Fibroblast of skin of left quadriceps (primary cell): ENCODE data around the gene TMEM204.

Source experiments
- DNase-seq, 2 experiments: peaks; one replicate each; pipeline ENCODE4 v3.0.0-alpha.2; 2013; ENCODE audit warnings: low read depth in 2 of 2

Gene TMEM204

DNA sequence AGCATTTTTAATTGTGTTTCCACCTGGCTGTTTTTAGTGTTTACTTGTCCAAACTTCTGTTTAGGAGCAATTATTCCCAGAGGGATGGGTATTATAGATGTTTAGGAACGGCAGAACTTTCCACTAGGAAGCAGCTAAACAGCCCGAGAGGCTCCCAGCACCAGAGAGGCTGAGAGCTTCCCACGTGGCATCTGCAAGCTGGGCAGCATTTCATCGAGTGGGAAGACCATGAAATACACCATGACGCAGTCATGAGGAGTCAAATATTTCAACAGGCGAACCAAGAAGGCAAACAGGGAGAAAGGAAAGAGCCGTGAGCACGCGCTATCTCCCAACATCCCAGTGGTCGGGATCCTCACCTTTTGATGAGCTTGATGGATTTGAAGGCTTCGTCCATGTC, 24.1 kb downstream of the TMEM204 start:
- DNase-seq: no peak

DNA sequence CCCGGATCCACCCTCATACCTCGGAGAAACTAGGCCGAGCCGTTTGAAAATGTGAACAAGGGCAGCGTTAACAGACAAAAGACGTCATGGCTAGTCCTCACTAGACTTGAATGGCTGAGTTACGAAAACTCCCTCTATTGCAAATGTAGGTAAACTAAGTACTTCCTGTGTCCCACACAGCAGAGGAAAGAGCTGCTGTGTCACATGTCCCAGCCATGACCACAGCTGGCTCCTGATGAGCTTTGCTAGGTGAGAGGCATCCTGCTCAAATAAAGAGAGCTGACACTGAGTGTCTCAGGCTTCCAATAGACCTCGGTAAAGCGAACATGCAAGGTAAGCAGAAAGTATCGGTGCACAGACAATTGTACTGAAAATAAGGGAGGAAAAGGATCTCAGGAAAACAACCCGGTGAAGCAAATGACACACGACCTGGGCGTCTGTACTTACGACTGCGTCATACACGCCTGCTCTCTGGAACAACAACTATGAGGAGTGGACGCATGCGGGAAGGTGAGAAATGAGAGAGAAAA, 26.0 kb downstream of the TMEM204 start:
- no peak for DNase-seq

DNA sequence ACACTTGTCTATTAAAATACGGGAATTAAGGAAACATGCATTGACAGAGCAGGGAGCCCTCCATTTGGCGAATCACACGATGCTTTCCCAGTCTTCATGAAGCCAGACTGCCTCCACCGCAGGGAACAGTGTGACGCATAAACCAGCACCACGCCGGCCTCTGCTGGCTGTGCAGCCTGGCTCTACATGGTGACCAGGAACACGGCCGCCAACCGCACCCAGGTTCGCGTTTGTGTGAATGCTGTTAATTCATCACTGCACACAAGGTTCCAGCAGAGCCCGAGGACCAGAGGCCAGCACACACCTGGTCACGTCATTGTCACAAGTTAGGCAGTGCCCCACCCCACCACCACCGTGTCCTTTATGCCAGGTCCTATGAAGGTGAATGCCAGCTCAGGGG, 26.7 kb downstream of the TMEM204 start:
- DNase-seq: no peak

GRCh38 chr16:1560866-1561265, 27.4 kb downstream of the TMEM204 start:
- DNase-seq: no peak

DNA sequence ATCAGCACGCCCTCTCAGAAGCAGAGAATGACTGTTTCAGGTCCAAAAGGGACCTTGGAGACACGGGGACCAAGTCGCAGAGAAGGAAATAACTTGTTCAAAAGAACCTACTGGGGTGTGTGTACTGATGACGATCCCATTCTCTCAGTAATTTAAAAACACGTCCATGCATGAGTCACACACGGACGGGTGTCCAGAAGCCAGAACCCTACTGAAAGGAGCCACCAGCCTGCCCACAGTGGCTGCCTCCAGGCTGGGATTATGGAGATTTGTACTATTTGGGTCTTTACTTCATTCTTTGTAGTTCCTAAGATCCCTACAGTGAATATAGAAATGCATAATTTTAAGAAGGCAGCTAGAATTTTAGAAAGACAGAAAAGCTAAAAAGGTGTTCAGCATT, 27.8 kb downstream of the TMEM204 start:
- DNase-seq: no peak

DNA sequence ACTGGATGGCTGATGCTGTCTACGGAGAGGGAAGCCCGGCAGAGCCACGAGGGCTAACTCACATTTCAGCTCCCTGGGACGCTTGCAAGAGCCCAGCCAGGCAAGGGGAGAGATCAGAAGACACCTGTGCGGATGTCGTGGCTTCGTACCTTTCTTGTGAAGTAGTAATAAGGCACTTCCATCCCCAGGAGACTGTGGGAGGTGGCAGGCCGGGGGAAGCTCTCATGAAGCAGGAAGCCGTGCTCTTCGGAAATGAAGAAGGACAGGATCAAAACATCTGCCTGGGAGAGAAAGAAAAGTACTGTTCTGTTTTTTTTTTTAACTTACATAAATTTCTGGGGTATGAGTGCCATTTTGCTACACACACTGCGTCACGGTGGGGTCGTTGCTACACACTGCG, 28.4 kb downstream of the TMEM204 start:
- DNase-seq: no peak

DNA sequence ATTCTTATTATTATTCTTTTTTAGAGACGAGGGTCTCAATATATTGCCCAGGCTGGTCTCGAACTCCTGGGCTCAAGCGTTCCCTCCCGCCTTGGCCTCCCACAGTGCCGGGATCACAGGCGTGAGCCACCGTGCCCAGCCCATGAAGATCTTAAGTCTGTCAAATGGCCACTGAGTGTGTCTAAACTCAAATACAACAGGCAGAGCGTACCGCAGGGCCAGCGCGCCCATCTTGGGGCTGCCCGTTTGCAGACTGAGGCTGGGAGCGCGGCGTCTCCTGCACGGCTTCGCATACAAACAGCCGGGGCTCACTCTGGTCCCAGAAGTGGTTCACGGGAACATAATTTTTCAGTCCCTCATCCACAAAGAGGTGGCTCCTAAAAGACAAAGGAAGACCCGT, 30.3 kb downstream of the TMEM204 start:
- no peak for DNase-seq

DNA sequence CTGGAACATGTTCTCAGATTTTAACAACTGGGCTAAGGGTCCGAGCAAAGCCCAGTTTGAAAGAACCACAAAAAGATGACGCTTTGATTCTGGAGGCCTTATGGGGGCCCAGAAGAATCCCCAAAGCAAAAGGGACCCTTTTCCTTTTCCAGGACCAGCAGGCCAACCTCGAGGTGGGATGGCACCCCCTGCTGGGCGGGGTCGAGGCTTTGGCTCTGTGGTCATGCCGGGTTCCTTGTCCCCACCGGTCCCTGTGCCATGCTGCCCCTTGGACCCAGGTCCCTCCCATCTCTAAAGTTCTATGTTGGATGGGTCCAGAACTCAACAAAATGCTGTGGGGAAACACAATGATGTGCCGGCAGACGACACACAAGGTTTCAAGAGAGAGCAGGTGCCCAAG, 30.9 kb downstream of the TMEM204 start:
- DNase-seq: no peak

- DNase-seq: no peak
Measured at GRCh38 chr16:1565083-1565805, 31.8 kb downstream of the TMEM204 start.

DNA sequence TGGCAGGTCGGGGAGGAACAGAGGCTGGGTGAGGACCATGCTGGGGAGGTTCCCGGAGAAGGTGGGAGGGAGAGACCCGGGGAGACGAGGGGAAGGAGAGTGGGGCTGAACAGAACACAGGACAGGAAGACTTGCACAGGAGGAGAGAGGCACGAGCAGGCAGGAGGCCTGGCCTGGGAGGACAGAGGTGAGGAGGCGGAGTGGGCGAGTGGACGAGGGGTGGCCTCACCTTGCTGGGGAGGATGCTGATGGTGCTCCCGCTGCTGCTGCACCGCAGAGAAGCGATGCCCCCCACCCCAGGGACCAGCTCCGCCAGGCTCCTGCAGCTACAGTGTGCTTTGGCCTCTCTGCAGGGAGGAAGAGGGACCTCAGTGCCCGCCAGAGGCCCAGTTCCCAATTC, 34.5 kb downstream of the TMEM204 start:
- DNase-seq: no peak

- DNase-seq: no peak
Measured at GRCh38 chr16:1571012-1571671, 37.7 kb downstream of the TMEM204 start.

DNA sequence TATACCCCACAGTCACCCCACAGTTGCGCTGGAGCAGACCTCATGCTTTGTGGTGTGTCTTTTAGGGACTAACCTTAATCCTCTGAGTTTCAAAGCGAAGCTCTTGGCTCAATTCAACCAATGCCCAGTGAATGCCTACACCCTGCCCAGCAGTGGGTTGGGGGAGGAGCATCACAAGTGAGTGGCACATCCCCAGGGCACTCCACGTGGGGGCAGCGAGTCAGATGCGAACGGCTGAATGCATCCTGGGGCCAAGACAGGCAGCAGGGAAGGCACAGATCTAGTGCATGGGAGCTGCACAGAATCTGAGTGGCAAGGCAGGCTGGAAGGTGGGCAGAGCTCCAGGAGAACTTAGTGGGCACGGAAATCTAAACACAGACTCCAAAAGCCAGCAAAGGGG, 39.2 kb downstream of the TMEM204 start:
- no peak for DNase-seq

- no peak for DNase-seq
Measured at GRCh38 chr16:1573301-1573700, 39.8 kb downstream of the TMEM204 start.

- no peak for DNase-seq
Measured at GRCh38 chr16:1575578-1575977, 42.1 kb downstream of the TMEM204 start.

DNA sequence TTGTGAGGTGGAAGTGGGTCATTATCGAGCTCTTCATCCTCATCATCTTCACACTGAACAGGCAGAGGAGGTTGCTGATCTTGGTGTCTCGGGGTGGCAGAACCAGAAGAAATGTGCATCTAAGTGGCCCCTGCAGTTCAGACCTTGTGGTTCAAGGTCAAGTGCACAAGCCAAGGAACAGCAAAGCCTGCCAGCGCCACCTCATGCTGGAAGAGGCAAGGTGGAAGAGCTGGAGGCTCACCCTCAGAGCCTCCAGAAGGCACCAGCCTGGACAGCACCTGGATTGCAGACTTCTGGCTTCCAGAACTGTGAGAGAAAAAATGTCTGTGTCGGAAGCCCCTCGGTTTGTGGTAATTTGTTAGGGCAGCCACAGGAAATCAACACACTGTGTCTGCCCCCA, 45.7 kb downstream of the TMEM204 start:
- no peak for DNase-seq

GRCh38 chr16:1580256-1580655, 46.8 kb downstream of the TMEM204 start:
- no peak for DNase-seq

DNA sequence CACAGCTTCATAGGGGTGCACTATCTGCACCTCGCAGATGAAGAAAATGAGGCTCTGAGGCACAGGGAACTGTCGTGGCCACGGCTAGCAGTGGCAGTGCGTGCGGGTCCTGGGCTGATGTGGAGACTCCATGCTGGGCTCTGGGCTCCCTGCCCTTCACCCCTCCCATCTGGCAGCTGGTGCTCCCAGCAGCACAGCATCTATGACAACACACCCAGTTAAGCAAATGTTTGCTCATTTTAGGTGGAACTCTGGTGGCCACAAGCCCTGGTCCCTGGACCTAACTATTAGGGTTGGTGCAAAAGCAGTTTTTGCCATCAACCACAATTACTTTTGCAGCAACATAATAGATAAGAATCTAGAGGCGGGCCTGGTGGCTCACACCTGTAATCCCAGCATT, 47.5 kb downstream of the TMEM204 start:
- no peak for DNase-seq

DNA sequence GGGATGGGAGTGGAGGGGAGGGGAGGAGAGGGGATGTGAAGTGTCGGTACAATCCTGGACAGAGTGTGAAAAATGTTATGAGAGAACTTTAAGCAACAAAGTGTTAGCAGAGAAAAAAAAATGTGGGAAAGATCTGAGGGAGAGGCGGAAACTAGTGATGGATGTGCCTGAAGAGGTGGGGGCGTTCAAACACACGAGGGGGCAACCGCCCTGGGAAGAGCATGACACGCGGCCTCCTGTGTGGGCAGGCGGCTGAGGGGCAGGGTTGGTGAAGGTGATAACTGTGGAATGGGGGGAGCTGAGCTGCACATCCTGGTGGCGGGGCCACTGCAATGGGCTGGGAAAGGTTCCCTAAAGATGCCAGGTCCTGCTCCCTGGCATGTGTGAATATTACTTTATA, 48.3 kb downstream of the TMEM204 start:
- no peak for DNase-seq

GRCh38 chr16:1583180-1583579, 49.7 kb downstream of the TMEM204 start:
- DNase-seq: no peak

DNA sequence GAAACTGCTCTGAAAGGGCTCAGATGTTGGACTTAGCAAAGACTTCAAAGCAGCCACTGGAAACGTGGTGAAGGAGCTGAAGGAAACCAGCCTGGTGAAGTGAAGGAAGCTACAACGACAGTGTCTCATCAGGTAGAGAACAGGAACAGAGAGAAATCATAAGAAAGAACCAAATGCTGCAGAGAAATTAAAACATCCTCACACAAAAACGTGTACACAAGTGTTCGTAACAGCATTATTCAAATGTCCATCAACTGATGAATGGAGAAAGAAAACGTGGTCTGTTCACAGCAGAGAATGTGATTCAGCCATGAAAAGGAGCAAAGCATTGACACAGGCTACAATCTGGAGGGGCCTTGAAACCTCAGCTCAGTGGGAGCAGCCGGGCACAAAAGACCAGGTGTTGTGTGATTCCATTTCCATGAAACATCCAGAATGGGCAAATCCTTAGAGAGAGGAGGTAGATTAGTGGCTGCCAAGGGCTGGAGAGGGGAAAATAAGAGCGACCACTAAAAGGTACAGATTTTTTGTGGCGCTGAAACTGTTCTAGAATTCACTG, 51.5 kb downstream of the TMEM204 start:
- DNase-seq: no peak

GRCh38 chr16:1590366-1590765, 56.9 kb downstream of the TMEM204 start:
- no peak for DNase-seq

DNA sequence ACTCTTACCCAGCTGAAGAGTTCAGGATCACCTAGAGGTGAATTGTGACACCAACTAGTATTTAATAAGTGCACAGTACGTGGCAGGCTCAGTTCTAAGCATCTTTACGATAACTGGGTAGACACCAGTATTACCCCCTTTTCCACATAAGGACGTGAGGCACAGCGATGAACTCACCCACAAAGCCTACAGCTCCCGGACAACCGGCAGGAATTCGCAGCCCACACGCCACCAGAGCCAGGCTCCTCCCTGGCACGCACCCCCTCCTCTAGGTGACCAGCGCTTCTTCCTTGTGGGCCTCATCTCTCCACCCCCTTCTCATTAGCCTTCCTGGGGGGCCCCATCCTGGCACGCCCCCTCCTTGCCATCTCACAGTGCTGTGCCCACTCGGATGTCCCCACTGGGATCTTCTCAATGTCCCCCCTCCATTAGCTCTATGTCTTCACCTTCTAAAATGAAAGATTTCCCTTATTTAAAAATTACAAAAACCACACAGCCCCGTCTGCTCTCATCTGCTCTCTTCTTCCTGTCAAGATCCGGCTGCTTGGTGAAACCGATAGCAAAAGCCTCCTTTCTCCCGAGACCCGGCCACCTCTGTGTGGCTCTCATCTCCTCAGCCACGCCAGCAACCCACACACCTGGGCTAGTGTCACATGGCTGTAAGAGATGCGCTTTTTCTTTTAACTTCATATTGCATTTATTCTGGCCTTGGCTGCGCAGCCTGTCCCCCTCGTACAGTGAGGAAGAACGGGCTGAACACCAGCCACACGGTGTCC, 57.7 kb downstream of the TMEM204 start:
- DNase-seq: no peak
